Measurements from ENCODE around the gene LRRC4C. TPM values are rescaled to one million over a fixed set of nuclear protein-coding genes. Genes with fewer than 3 reads are reported as not detected.

LRRC4C gene
- total RNA-seq, 1 donor from 2014 or later = 1.3 TPM

GRCh38 chr11:40186437-40187263 lies 1272.8 kb downstream of the LRRC4C start:
- Mint-ChIP-seq H3K9me3 (ENCODE audit: low read depth) (no peaks in the 10 kb centered on the region), H3K27ac (no peak overlapping the region), H3K27me3 (peaks cover 6% of the 10 kb centered on the region), H3K36me3 (ENCODE audit: insufficient read depth) (no peaks in the 10 kb centered on the region), H3K4me1 (ENCODE audit: low read depth) (peaks cover 7% of the 10 kb centered on the region), H3K4me3 (ENCODE audit: low read depth) (no peak overlapping the region)
- no peak for DNase-seq (ENCODE audit: low spot score, unreplicated experiment)
- no peak for TF ChIP-seq CTCF (IDR thresholded peaks at IDR 0.05; ENCODE audit: unreplicated experiment)

- Mint-ChIP-seq H3K27ac (no peak overlapping the region), H3K27me3 (peaks cover 6% of the 10 kb centered on the region), H3K36me3 (ENCODE audit: insufficient read depth) (no peaks in the 10 kb centered on the region), H3K4me3 (ENCODE audit: low read depth) (no peak overlapping the region), H3K9me3 (ENCODE audit: low read depth) (no peaks in the 10 kb centered on the region), H3K4me1 (ENCODE audit: low read depth) (peaks cover 7% of the 10 kb centered on the region)
- no peak for TF ChIP-seq CTCF (IDR thresholded peaks at IDR 0.05; ENCODE audit: unreplicated experiment)
- no peak for DNase-seq (ENCODE audit: low spot score, unreplicated experiment)
Observed at GRCh38 chr11:40185793-40186192, 1273.7 kb downstream of the LRRC4C start.

- Mint-ChIP-seq H3K4me3 (ENCODE audit: low read depth) (no peak overlapping the region), H3K36me3 (ENCODE audit: insufficient read depth) (no peaks in the 10 kb centered on the region), H3K27ac (no peak overlapping the region), H3K4me1 (ENCODE audit: low read depth) (peaks cover 5% of the 10 kb centered on the region), H3K9me3 (ENCODE audit: low read depth) (no peaks in the 10 kb centered on the region), H3K27me3 (peaks cover 6% of the 10 kb centered on the region)
- no peak for TF ChIP-seq CTCF (IDR thresholded peaks at IDR 0.05; ENCODE audit: unreplicated experiment)
- no peak for DNase-seq (ENCODE audit: low spot score, unreplicated experiment)
Observed at GRCh38 chr11:40183073-40184064, 1276.1 kb downstream of the LRRC4C start.

- no peak overlapping the region for H3K4me3 Mint-ChIP-seq (ENCODE audit: low read depth)
- H3K36me3 Mint-ChIP-seq (ENCODE audit: insufficient read depth) = no peaks in the 10 kb centered on the region
- TF ChIP-seq CTCF (IDR thresholded peaks at IDR 0.05; ENCODE audit: unreplicated experiment) = no peak
Observed at GRCh38 chr11:40179541-40179940, 1279.9 kb downstream of the LRRC4C start.

GRCh38 chr11:40178470-40178869 lies 1281.0 kb downstream of the LRRC4C start:
- no peak for TF ChIP-seq CTCF (IDR thresholded peaks at IDR 0.05; ENCODE audit: unreplicated experiment)
- H3K27me3 Mint-ChIP-seq = no peaks in the 10 kb centered on the region
- no peak overlapping the region for H3K27ac Mint-ChIP-seq
- H3K36me3 Mint-ChIP-seq (ENCODE audit: insufficient read depth) = no peaks in the 10 kb centered on the region
- H3K4me1 Mint-ChIP-seq (ENCODE audit: low read depth) = no peaks in the 10 kb centered on the region
- DNase-seq (ENCODE audit: low spot score, unreplicated experiment) = no peak
- no peak overlapping the region for H3K4me3 Mint-ChIP-seq (ENCODE audit: low read depth)
- H3K9me3 Mint-ChIP-seq (ENCODE audit: low read depth) = no peaks in the 10 kb centered on the region

More at GRCh38 chr11:40179541-40179940, 1279.9 kb downstream of the LRRC4C start:
- H3K27me3 Mint-ChIP-seq = no peaks in the 10 kb centered on the region
- peaks cover 5% of the 10 kb centered on the region for H3K4me1 Mint-ChIP-seq (ENCODE audit: low read depth)
- no peak overlapping the region for H3K27ac Mint-ChIP-seq
- DNase-seq (ENCODE audit: low spot score, unreplicated experiment) = no peak
- no peaks in the 10 kb centered on the region for H3K9me3 Mint-ChIP-seq (ENCODE audit: low read depth)

Data from progenitor cell of endocrine pancreas (in vitro differentiated cells).